Measurements from ENCODE around the gene FIP1L1. TPM values are rescaled to one million over a fixed set of nuclear protein-coding genes. Genes with fewer than 3 reads are reported as not detected.

The FIP1L1 gene
- total and polyA plus RNA-seq, 2 of the 4 experiments (the other 2 are of a cell fraction): 31.1 to 37.5 TPM

GRCh38 chr4:53507671-53508286 lies 130.3 kb downstream of the FIP1L1 start:
- CTCF ChIA-PET: interaction anchor here (0.6 to 1.0 kb wide), 4 partner anchors 10 to 17 kb away, joined by 3 read pairs; no protein-coding TSS in a partner anchor
- Histone ChIP-seq H3K9ac (ENCODE audit: low read depth, low read length) (no peak overlapping the region), H2BK120ac (ENCODE audit: low read depth, low read length) (peak overlapping the region; percentile 53), H2AK5ac (ENCODE audit: low read depth, low read length) (peak overlapping the region; percentile 82; the same call in 1 of the 2 replicates), H4K91ac (ENCODE audit: insufficient read depth, low read depth, low read length) (peak overlapping the region; percentile 57; the same call in 1 of the 2 replicates), H3K9me3 (ENCODE audit: control insufficient read depth, insufficient read depth, low read length) (no peaks in the 10 kb centered on the region), H3K36me3 (ENCODE audit: control insufficient read depth, insufficient read depth, low read length) (no peaks in the 10 kb centered on the region), H3K4me3 (ENCODE audit: insufficient read depth, low read depth, low read length) (no peak overlapping the region), H3K4me2 (ENCODE audit: low read depth, low read length) (no peak overlapping the region), H3K4me1 (ENCODE audit: control insufficient read depth, insufficient read depth, low read length) (peaks cover 6% of the 10 kb centered on the region), H3K18ac (ENCODE audit: low read depth, low read length) (peak overlapping the region; percentile 30; the same call in 1 of the 2 replicates), H3K23ac (ENCODE audit: low read depth, low read length) (no peak overlapping the region), H2BK20ac (ENCODE audit: low read depth, low read length) (peak overlapping the region; percentile 20; the same call in 1 of the 2 replicates), H4K8ac (ENCODE audit: low read depth in 2 of 2, low read length in 2 of 2) (no peak overlapping the region), H3K14ac (replicated peaks; ENCODE audit: low read depth, low read length) (no peak overlapping the region; the same call in 1 of the 2 replicates), H2AK9ac (replicated peaks; ENCODE audit: low read depth, low read length, poor library complexity) (peak overlapping the region; percentile 25), H3K9me1 (ENCODE audit: insufficient read depth, low read length) (peaks cover 5% of the 10 kb centered on the region; the same call in 1 of the 2 replicates), H4K5ac (ENCODE audit: low read depth, low read length) (peak overlapping the region; percentile 13; the same call in 1 of the 2 replicates), H3K4ac (ENCODE audit: low read depth, low read length) (peak overlapping the region; percentile 58), H2BK5ac (ENCODE audit: low read depth, low read length, poor library complexity, severe bottlenecking) (peak overlapping the region; percentile 46), H2BK15ac (ENCODE audit: low read depth, low read length) (0 out of 3 replicates have a peak overlapping the region, but pooled peaks have one; percentile 18), H3K27ac (ENCODE audit: insufficient read depth, low read length) (no peak overlapping the region), H3K79me1 (ENCODE audit: low read depth in 1 of 2, low read length in 2 of 2) (0 out of 4 replicates have a peak, but pooled peaks cover 0 to 3% of the 10 kb centered on the region in 2 experiments), H3K27me3 (ENCODE audit: control insufficient read depth, insufficient read depth, low read length) (no peaks in the 10 kb centered on the region), H3K56ac (ENCODE audit: extremely low read depth, insufficient read depth, low read length) (no peak overlapping the region), H2AFZ (replicated peaks; ENCODE audit: low read length, poor library complexity) (peak overlapping the region; percentile 3), H4K20me1 (ENCODE audit: insufficient read depth, low read length) (no peaks in the 10 kb centered on the region)
- DNase-seq (peak; percentile 48), ATAC-seq (ENCODE audit: low read depth) (no peak)
- intact Hi-C loops (cut with micrococcal nuclease) (loop anchor here (5.0 kb wide), 1 partner anchor 50 kb away; no protein-coding TSS in a partner anchor), dilution Hi-C loops (cut with HindIII; ENCODE audit: low sequenced_read_pairs, unreplicated experiment) (no loop called here), in situ Hi-C loops (cut with MboI; ENCODE audit: low sequenced_read_pairs) (no loop called here)
- TF ChIP-seq SMC3 (IDR thresholded peaks at IDR 0.05; ENCODE audit: low read depth, low read length) (no peak), CHD1 (IDR thresholded peaks at IDR 0.05; ENCODE audit: low read depth, low read length) (no peak), NFE2L2 (IDR thresholded peaks at IDR 0.05; ENCODE audit: low read depth, low read length) (no peak), CTCF (conservative IDR thresholded peaks at IDR 0.05; ENCODE audit: low read depth, low read length) (no peak), MXI1 (IDR thresholded peaks at IDR 0.05; ENCODE audit: borderline replicate concordance, low read depth, low read length) (no peak), FOS (IDR thresholded peaks at IDR 0.05; ENCODE audit: low read depth, low read length) (no peak), CEBPB (IDR thresholded peaks at IDR 0.05; ENCODE audit: low read depth, low read length) (no peak), RFX5 (IDR thresholded peaks at IDR 0.05; ENCODE audit: low read depth, low read length) (no peak)
- WGBS, 2 experiments (ENCODE audit: extremely low coverage in 2 of 2, insufficient read length in 1 of 2): 91% methylated on average over 10 of the region's 17 CpGs; no CpG with 5 or more reads in 1 of the 2 experiments
- POLR2A ChIA-PET (ENCODE audit: unreplicated experiment): no interaction called here
- BruUV-seq (replicated peaks): no TSS peak
